H9 (cell line): ENCODE results near the gene LGALS4. TPM values are rescaled to one million over a fixed set of nuclear protein-coding genes. Genes with fewer than 3 reads are reported as not detected.
"Not testable (repeated sequence)": the region's sequence is repeated elsewhere in the genome, so short reads cannot be mapped to it uniquely, and the experiment has no call there.

ENCODE experiments used
- DNase-seq: peaks from one replicate; pipeline ENCODE4 v3.0.0-alpha.2; 2017
- H2AFZ ChIP-seq: one replicate; pipeline ENCODE4 v1.6.1; 2013; ENCODE audit warnings: mild to moderate bottlenecking, low read length, control low read depth, moderate library complexity
- H2AK5ac ChIP-seq: 2 replicates; pipeline ENCODE4 v1.6.1; 2013; ENCODE audit warnings: low read length, control low read depth, mixed read lengths; ENCODE audit not compliant: insufficient read length
- H2BK120ac ChIP-seq: one replicate; pipeline ENCODE4 v1.6.1; 2013; ENCODE audit warnings: low read depth, mild to moderate bottlenecking, low read length, control low read depth, inconsistent platforms; ENCODE audit not compliant: poor library complexity, severe bottlenecking
- H2BK12ac ChIP-seq: 2 replicates; pipeline ENCODE4 v1.6.1; 2013; ENCODE audit warnings: low read length, control low read depth, mixed read lengths, low read depth; ENCODE audit not compliant: insufficient read length
- H2BK15ac ChIP-seq: 2 replicates; pipeline ENCODE4 v1.6.1; 2013; ENCODE audit warnings: low read depth, low read length, control low read depth
- H2BK20ac ChIP-seq: one replicate; pipeline ENCODE4 v1.6.1; 2013; ENCODE audit warnings: low read depth, mild to moderate bottlenecking, low read length, control low read depth, inconsistent platforms; ENCODE audit not compliant: poor library complexity, severe bottlenecking
- H2BK5ac ChIP-seq: 2 replicates; pipeline ENCODE4 v1.6.1; 2013; ENCODE audit warnings: low read length, control low read depth, mixed read lengths; ENCODE audit not compliant: insufficient read length
- H3K14ac ChIP-seq: 2 replicates; pipeline ENCODE4 v1.6.1; 2013; ENCODE audit warnings: low read length, control low read depth; ENCODE audit not compliant: insufficient read depth
- H3K18ac ChIP-seq: 2 replicates; pipeline ENCODE4 v1.6.1; 2013; ENCODE audit warnings: low read depth, mild to moderate bottlenecking, mixed read lengths, low read length, control low read depth; ENCODE audit not compliant: insufficient read length
- H3K23ac ChIP-seq: 2 replicates; pipeline ENCODE4 v1.6.1; 2013; ENCODE audit warnings: low read length, control low read depth, mixed read lengths, low read depth; ENCODE audit not compliant: insufficient read length
- H3K23me2 ChIP-seq: 2 replicates; pipeline ENCODE4 v1.6.1; 2013; ENCODE audit warnings: low read depth, mild to moderate bottlenecking, mixed read lengths, low read length, control low read depth; ENCODE audit not compliant: insufficient read length, poor library complexity, severe bottlenecking
- H3K27ac ChIP-seq: 2 replicates; pipeline ENCODE4 v1.5.1; 2013; ENCODE audit warnings: low read length, control low read depth, mixed read lengths, low read depth; ENCODE audit not compliant: insufficient read length
- H3K27me3 ChIP-seq: 2 replicates; pipeline ENCODE4 v1.6.1; 2013; ENCODE audit warnings: low read length, control low read depth, inconsistent platforms; ENCODE audit not compliant: insufficient read depth
- H3K4ac ChIP-seq: 2 replicates; pipeline ENCODE4 v1.6.1; 2013; ENCODE audit warnings: low read depth, mild to moderate bottlenecking, control low read depth, inconsistent platforms, low read length, moderate library complexity
- H3K4me1 ChIP-seq: 2 replicates; pipeline ENCODE4 v1.6.1; 2013; ENCODE audit warnings: low read length, control low read depth, inconsistent platforms; ENCODE audit not compliant: insufficient read depth
- H3K4me2 ChIP-seq: 2 replicates; pipeline ENCODE4 v1.6.1; 2013; ENCODE audit warnings: low read length, control low read depth, mixed read lengths; ENCODE audit not compliant: insufficient read length, insufficient read depth
- H3K56ac ChIP-seq: 2 replicates; pipeline ENCODE4 v1.6.1; 2013; ENCODE audit warnings: low read depth, mild to moderate bottlenecking, mixed read lengths, low read length, control low read depth; ENCODE audit not compliant: insufficient read length
- H3K79me1 ChIP-seq: 2 replicates; pipeline ENCODE4 v1.6.1; 2013; ENCODE audit warnings: low read depth, mild to moderate bottlenecking, moderate library complexity, low read length, control low read depth, inconsistent platforms; ENCODE audit not compliant: insufficient read depth, poor library complexity, severe bottlenecking
- H3K79me2 ChIP-seq: 2 replicates; pipeline ENCODE4 v1.6.1; 2013; ENCODE audit warnings: low read length, control low read depth, inconsistent platforms; ENCODE audit not compliant: insufficient read depth
- H3K9ac ChIP-seq: 2 replicates; pipeline ENCODE4 v1.6.1; 2013; ENCODE audit warnings: low read length, control low read depth, mixed read lengths; ENCODE audit not compliant: insufficient read length; ENCODE audit errors: extremely low read depth
- H3K9me3 ChIP-seq: one replicate; pipeline ENCODE4 v1.6.1; 2013; ENCODE audit warnings: low read depth, low read length, inconsistent platforms; ENCODE audit not compliant: control insufficient read depth
- H3T11ph ChIP-seq: one replicate; pipeline ENCODE4 v1.6.1; 2013; ENCODE audit warnings: mild to moderate bottlenecking, low read length, control low read depth, inconsistent platforms
- H4K20me1 ChIP-seq: one replicate; pipeline ENCODE4 v1.6.1; 2013; ENCODE audit not compliant: control insufficient read depth, insufficient read length, insufficient read depth
- H4K5ac ChIP-seq: 2 replicates; pipeline ENCODE4 v1.6.1; 2013; ENCODE audit warnings: low read depth, mild to moderate bottlenecking, mixed read lengths, low read length, control low read depth; ENCODE audit not compliant: insufficient read length
- H4K8ac ChIP-seq: replicated peaks from 2 replicates; pipeline ENCODE4 v1.6.1; 2013; ENCODE audit warnings: low read length, control low read depth, mixed read lengths, low read depth; ENCODE audit not compliant: insufficient read length
- H4K91ac ChIP-seq: 2 replicates; pipeline ENCODE4 v1.6.1; 2013; ENCODE audit warnings: low read depth, mild to moderate bottlenecking, moderate library complexity, mixed read lengths, low read length, control low read depth; ENCODE audit not compliant: insufficient read length
- H3K27ac Mint-ChIP-seq, 3 experiments: 2 replicates in 2 of 3; 3 replicates in 1 of 3; pipeline ENCODE4 v1.8.0; 2020 to 2021; ENCODE audit warnings: mixed read lengths in 3 of 3, mild to moderate bottlenecking in 1 of 3, moderate library complexity in 1 of 3
- H3K27me3 Mint-ChIP-seq: 2 replicates; pipeline ENCODE4 v1.8.0; 2021; ENCODE audit warnings: low read depth, mild to moderate bottlenecking, moderate library complexity, mixed read lengths
- H3K36me3 Mint-ChIP-seq, 3 experiments: 2 replicates in 2 of 3; 3 replicates in 1 of 3; pipeline ENCODE4 v1.8.0; 2020 to 2021; ENCODE audit warnings: low read depth in 3 of 3, mixed read lengths in 3 of 3; ENCODE audit not compliant: insufficient read depth in 1 of 3
- H3K4me1 Mint-ChIP-seq, 2 experiments: 2 replicates each; pipeline ENCODE4 v1.8.0; 2020; ENCODE audit warnings: mixed read lengths in 2 of 2
- H3K4me3 Mint-ChIP-seq, 2 experiments: 2 replicates in 1 of 2; 3 replicates in 1 of 2; pipeline ENCODE4 v1.8.0; 2020 to 2021; ENCODE audit warnings: mild to moderate bottlenecking in 2 of 2, mixed read lengths in 2 of 2, moderate library complexity in 1 of 2
- H3K9me3 Mint-ChIP-seq, 2 experiments: 2 replicates in 1 of 2; 3 replicates in 1 of 2; pipeline ENCODE4 v1.8.0; 2020; ENCODE audit warnings: mild to moderate bottlenecking in 2 of 2, mixed read lengths in 2 of 2, moderate library complexity in 1 of 2
- CTCF ChIP-seq: fragments of 200-600 bp; sonication (generic); conservative IDR thresholded peaks from 3 replicates; pipeline ENCODE4 v1.8.0; 2021; ENCODE audit warnings: antibody characterized with exemption, mild to moderate bottlenecking
- WGBS: extraction: QIAGEN DNeasy Blood & Tissue Kit; methylation state at CpG from one replicate; pipeline ENCODE4 v1.1.7; 2013; ENCODE audit warnings: missing lambda C conversion rate, low lambda C conversion rate, mixed read lengths; ENCODE audit not compliant: insufficient read length; ENCODE audit errors: extremely low coverage; 5-methylcytosine and 5-hydroxymethylcytosine counted together
- total RNA-seq: library from RNA; stranded (reverse); gene quantifications from 2 replicates; pipeline ENCODE4 v1.2.1, GENCODE V29; 2021

Gene LGALS4
- total RNA-seq, 1 experiment from 2014 or later: 0.68 TPM

GRCh38 chr19:38815059-38816001 is 2.6 kb upstream of the LGALS4 start:
- H2BK12ac ChIP-seq: no peak overlapping the region
- H3K14ac ChIP-seq: no peak overlapping the region
- no peak overlapping the region for H3K4ac ChIP-seq
- no peak overlapping the region for H2AK5ac ChIP-seq
- H4K91ac ChIP-seq: no peak overlapping the region
- H3K79me2 ChIP-seq: no peaks in the 10 kb centered on the region
- no CpG with 5 or more reads among the region's 34 CpGs for WGBS
- no peaks in the 10 kb centered on the region for H3K4me1 ChIP-seq
- no peak overlapping the region for H3K27ac ChIP-seq
- no peaks in the 10 kb centered on the region for H3K27me3 ChIP-seq
- no peak overlapping the region for H4K8ac ChIP-seq
- H3K27me3 Mint-ChIP-seq: 0 out of 2 replicates have a peak, but pooled peaks cover 2% of the 10 kb centered on the region
- no peaks in the 10 kb centered on the region for H4K20me1 ChIP-seq
- H3K18ac ChIP-seq: no peak overlapping the region
- H3K4me3 Mint-ChIP-seq: no peak overlapping the region
- H3K9ac ChIP-seq: no peak overlapping the region
- no peak overlapping the region for H3K23ac ChIP-seq
- H4K5ac ChIP-seq: no peak overlapping the region
- H3K36me3 Mint-ChIP-seq: peaks cover 15 to 38% (median 33%) of the 10 kb centered on the region in 3 experiments; a peak in 6 of 7 replicates
- H3K9me3 Mint-ChIP-seq: no peaks in the 10 kb centered on the region
- H3T11ph ChIP-seq: no peak overlapping the region
- no peak overlapping the region for H3K4me2 ChIP-seq
- no peaks in the 10 kb centered on the region for H3K79me1 ChIP-seq
- H3K4me1 Mint-ChIP-seq: peaks cover 6 to 7% of the 10 kb centered on the region in 2 experiments
- H2AFZ ChIP-seq: no peak overlapping the region
- no peak overlapping the region for H2BK15ac ChIP-seq
- H2BK120ac ChIP-seq: no peak overlapping the region
- peak; percentile 53 for DNase-seq
- no peak overlapping the region for H3K27ac Mint-ChIP-seq
- TF ChIP-seq CTCF: no peak
- H3K9me3 ChIP-seq: no peaks in the 10 kb centered on the region
- no peak overlapping the region for H3K56ac ChIP-seq
- H2BK5ac ChIP-seq: no peak overlapping the region
- no peak overlapping the region for H2BK20ac ChIP-seq
- no peaks in the 10 kb centered on the region for H3K23me2 ChIP-seq

GRCh38 chr19:38813932-38814331 is 1.2 kb upstream of the LGALS4 start:
- not testable (repeated sequence) for H3K9ac ChIP-seq, H3K4me3 Mint-ChIP-seq, DNase-seq, H4K20me1 ChIP-seq, H3T11ph ChIP-seq, H2BK5ac ChIP-seq, H3K18ac ChIP-seq, H3K4ac ChIP-seq, H2AK5ac ChIP-seq, H3K56ac ChIP-seq, H3K23me2 ChIP-seq, H3K23ac ChIP-seq, H2BK20ac ChIP-seq, H3K79me1 ChIP-seq, H2BK15ac ChIP-seq, H2BK120ac ChIP-seq, H4K5ac ChIP-seq, H3K27ac ChIP-seq, H3K4me2 ChIP-seq, H3K27me3 ChIP-seq, H3K4me1 ChIP-seq, H3K9me3 Mint-ChIP-seq, H3K27ac Mint-ChIP-seq, H3K79me2 ChIP-seq, H3K14ac ChIP-seq, H2AFZ ChIP-seq, H3K4me1 Mint-ChIP-seq, H4K8ac ChIP-seq, H2BK12ac ChIP-seq, H3K9me3 ChIP-seq, H3K27me3 Mint-ChIP-seq, H4K91ac ChIP-seq
- peaks cover 15 to 29% (median 26%) of the 10 kb centered on the region in 3 experiments; a peak in 6 of 7 replicates for H3K36me3 Mint-ChIP-seq
- WGBS: no CpG with 5 or more reads among the region's 2 CpGs
